Gastrocnemius medialis (tissue), 4 donors: Measurements from ENCODE around the gene HNRNPU.

Source experiments
- CTCF ChIP-seq, 5 experiments: fragments of 450-650 bp in 3 of 5; fragments of 200-600 bp in 2 of 5; sonication (generic) in 2 of 5; IDR thresholded peaks in 4 of 5; conservative IDR thresholded peaks in 1 of 5; 1 replicate in 4 of 5; 2 replicates in 1 of 5; pipeline ENCODE4 v1.5.1; 2016 to 2019; ENCODE audit warnings: antibody characterized with exemption in 5 of 5, mild to moderate bottlenecking in 3 of 5, moderate library complexity in 3 of 5
- POLR2A ChIP-seq, 2 donors: fragments of 450-650 bp; IDR thresholded peaks; one replicate each; pipeline ENCODE4 v1.6.1; 2017; ENCODE audit warnings: antibody characterized with exemption in 2 of 2, mild to moderate bottlenecking in 2 of 2, moderate library complexity in 2 of 2

- TF ChIP-seq CTCF (IDR thresholded peaks at IDR 0.05 in 4 of 5, conservative IDR thresholded peaks at IDR 0.05 in 1 of 5) (no peak), POLR2A (IDR thresholded peaks at IDR 0.05) (no peak)
Measured at GRCh38 chr1:244913806-244914205, 49.5 kb upstream of the HNRNPU start.
